Stimulated activated CD8-positive, alpha-beta memory T cell treated with anti-CD3 and anti-CD28 coated beads, Interleukin-12 subunit alpha, Interleukin-12 subunit beta, amount 100 ng/mL, for 24 hours (primary cell): Measurements from ENCODE around the gene METTL21A.

Source experiments
- DNase-seq: peaks from one replicate; pipeline ENCODE4 v3.0.0-alpha.2; 2020; ENCODE audit errors: extremely low read depth

METTL21A gene

DNA sequence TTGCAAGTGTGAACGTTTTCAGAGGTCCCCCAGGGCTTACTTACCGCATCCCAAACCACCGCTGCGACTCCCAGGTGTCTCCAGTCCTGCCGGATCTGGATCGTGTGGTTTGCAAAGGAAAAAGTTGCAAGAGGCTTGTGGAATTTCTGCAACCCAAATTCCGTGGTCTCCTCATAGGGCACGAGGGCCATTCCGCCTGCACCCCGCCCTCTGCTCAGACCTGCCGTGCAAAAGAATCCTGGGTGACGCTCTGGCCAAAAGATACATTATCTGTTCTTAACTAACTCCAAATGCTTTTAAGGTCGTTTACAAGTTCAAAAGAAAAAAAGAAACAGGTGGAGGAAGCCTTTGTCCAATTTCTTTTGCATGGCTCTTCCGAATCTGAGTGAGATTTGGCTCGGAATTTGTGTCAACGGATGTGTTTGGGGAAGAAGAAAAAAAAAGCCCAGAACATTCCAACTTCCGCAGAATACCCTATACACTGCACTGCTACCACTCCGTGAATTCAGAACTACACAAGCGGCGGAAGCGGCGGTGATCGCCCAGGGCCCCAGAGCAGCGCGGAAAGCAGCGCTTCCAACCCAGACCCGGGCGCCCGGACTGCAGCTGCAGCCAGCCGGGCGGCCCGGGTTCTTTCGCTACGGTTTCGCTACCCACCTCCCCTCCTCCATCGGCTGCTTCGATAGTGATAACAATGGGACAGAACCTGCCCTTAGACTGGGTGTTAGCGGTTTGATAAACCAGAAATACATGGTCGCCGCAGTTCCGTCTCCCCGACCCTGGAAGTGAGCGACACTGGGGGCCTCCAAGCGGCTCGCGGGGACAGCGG, 795 bp downstream of the METTL21A start:
- no peak for DNase-seq

DNA sequence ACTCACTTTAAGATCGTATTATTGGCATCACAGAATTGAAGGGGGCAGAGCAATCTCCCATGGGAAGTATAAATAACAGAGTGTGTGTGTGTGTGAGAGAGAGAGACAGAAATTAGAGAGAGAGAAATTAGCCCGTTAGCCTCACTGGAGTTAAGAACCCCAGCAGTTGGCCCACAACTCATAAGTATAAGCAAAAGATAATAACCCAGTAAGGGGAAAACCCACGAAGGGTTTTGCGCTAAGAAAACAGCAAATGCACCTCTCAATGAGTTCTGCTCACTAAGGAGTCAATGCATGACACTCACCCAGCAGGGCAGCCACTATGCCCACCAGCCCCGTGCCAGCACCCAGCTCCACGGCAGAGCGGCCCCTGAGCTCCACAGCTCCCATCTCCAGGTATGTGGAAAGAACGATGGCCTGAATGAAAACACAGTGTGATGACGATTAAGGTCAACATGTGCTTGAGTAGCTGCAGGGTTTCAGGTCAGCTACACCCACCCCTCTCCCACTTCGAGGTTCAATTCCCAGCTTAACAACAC, 3.6 kb downstream of the METTL21A start:
- no peak for DNase-seq

DNA sequence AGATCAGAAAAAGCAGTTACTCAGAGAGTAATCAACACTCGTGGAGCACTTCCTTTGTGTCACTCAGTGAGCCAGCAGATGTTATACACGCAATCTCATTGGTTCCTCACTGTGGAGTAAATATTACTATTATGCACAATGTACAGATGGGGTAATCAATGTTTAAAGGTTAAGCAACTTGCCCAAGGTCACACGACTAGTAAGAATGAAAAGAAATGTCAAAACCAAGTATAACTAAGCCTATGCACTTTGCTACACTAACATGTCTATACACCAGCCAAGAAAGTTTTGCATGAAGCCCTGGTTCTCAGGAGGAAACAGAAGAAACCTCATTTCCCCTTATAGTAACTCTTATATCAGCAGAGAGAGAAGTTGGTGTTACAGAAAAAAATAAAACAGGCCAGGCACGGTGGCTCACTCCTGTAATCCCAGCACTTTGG, 5.4 kb downstream of the METTL21A start:
- no peak for DNase-seq

DNA sequence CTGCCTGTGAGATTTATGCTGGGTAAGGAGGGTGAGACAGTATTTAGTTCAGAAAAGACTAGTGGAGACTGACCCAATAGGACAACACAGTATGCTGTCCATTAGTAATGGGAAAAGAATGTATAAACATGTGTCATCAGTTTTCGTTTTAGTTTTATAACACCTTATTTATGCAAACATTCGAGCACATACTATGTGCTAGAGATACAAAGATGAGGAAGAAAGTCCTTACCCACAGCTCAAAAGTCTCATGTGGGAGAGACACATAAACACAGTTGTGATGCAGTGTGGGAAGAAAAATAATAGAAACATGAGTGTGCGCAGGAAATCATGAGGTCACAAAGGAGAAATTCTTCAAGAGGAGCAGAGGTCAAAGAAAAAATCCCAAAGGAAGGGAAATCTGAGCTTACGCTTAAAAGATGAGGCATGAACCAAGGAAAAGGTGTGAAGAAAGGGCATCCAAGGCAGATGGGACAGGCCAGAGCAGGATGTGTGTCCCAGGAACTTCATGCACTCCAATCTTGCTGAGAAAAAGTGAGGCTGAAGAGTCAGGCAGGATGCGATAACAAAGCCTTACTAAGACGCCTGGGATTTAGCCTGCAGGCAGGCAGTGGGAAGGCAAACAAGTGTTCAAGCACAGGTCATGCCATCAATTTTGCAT, 8.1 kb downstream of the METTL21A start:
- no peak for DNase-seq

DNA sequence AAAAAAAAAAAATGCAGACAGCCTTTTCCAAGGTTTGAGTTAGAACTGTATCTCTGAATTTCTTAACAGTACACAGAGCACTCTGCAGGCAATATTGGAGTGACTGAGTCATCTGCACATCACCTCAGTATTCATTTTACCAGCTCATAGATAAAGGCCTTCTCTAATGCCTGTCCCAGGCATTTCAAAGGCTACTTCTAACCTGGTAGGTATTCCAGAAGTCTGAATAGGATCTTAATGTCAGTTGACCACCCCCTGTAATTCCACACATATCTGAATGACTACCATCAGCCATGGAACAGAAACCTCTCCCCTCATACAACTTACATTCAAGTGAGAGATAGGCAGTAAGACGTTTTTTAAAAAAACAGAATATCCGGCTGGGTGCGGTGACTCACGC, 9.0 kb downstream of the METTL21A start:
- no peak for DNase-seq

DNA sequence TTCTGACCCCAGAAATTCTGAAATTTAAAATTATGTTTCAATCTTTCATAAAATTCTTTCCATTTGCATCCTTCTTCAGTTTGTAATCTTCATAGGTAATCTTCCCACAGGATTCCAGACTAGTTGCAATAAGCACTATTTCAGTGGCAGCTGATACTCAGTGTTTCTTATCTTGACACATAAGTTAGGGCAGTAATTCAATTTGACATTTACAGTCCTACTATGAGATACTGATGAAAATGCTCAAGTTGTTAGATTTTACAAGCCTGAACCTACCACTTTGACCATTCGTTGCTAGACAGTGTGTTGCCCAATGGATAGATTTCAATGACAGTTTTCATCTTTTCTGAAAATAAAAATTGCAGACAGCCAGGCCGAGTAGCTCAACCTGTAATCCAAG, 10.4 kb downstream of the METTL21A start:
- no peak for DNase-seq

DNA sequence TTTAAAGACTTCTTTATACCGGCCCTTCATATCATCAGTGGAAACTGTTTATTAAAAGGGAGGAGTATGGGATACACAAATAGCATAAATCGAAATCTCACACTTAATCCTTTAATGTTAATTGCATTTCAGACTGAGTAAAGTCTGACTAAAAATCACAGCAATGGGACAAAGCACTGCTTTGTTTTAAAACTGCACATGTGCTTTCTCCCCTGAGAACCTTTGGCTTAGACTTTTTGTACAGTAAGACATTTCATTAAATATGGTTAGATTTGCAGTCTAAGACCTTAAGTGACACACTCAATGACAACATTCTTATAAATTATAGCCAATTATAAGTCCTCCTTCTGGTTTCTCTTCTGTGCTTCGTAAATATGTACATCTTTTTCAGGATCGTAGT, 12.5 kb downstream of the METTL21A start:
- no peak for DNase-seq

DNA sequence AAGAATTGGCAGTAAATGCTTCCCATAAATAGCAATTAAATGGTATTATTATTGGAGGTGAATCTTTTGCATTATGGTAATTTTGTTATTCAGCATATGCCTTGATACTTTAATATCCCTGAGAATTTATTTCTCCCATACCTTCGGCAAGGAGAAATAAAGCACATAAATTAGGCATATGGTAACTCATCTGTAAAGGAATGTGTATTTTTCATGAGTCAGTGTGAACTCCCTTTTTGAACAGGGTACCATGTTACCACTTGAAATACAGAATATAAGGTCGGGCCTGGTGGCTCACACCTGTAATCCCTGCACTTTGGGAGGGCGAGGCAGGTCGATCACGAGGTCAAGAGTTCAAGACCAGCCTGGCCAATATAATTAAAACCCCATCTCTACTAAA, 18.4 kb downstream of the METTL21A start:
- DNase-seq, result no peak

DNA sequence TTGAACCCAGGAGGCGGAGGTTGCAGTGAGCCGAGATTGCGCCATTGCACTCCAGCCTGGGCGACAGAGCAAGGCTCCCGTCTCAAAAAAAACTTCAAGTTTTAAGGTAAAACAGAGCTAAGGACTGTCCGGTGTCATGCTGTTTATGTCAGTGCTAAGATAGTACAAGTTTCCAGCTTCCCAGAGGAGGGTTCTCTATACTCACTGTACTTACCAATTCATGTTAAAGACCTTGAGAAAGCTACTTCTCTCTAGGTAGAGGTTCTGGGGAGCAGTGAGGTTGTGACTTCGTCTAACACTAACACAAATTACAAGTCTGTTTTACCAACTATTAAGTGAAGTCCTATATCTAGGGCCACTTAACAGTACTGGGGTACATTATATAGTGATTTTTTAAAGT, 18.8 kb downstream of the METTL21A start:
- no peak for DNase-seq

DNA sequence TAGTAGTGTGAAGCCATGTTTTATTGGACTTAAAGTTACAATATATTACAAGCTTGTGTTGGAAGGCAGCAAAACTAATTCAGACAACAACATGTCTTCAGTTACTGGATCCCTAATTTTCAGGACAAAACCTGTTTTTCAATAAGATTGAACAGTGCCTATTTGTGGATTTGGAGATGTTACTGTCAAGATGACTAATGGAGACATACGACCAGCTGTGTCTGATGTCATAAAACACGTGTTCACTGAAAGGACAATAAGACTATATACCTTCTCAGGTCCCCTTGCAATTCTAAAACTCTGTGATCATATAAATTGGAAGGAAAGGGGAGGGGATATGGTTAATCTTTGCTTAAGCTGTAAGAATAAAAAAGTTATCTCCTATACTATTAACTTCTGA, 21.7 kb downstream of the METTL21A start:
- no peak for DNase-seq

DNA sequence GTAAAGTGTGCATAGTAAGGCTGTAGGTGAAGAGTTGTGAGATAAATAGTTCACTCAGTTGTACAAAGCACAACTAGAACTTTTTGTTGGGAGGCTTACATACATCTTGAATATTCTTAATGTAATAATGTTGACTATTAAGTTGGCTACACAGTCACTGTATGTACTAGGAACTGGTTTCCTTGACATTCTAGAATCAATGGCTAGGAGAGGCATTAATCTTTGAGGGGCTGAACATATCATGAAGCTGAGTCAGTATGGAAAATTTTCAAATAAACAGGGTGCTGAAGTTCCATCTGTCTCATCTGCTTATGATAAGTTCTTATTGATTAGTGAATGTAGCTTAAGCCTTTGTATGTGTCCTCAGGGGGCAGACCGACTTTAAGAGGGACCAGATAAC, 23.4 kb downstream of the METTL21A start:
- DNase-seq, result no peak

DNA sequence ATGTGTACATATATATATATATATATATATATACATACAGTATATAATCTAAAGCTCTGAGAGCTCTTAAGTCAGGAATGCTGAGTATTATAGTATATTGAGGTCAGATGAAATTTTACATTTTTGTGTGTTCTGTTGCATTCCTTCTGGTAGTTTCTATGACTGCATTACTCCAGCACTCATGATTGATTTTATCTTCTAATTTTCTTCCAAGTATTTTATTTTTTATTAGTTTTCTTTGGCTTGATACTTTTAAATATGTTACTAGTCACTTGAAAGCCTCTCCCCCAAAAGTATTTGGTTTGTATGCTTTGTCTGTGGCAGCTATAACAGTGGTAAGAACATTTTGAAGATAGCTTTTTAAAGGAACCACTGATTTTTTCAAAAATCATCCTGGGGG, 25.0 kb downstream of the METTL21A start:
- no peak for DNase-seq

DNA sequence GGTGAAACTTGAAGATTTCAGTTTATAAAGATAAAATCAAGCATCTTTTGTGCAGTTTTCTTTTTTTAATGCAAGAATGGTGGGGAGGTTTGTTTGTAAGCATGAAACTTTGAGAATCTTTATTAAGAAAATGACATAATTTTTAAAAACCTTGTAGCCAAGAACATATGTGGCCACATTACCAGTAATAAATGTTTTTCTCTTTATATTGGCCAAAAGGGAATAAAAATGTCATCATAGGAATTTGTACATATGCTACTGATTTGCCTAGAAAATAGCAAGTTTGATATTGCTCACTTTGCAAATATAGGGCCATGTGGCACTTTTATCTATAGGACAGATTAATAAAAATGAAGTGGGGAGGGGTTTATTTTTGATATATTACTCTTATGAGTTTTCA, 25.6 kb downstream of the METTL21A start:
- DNase-seq, result no peak

DNA sequence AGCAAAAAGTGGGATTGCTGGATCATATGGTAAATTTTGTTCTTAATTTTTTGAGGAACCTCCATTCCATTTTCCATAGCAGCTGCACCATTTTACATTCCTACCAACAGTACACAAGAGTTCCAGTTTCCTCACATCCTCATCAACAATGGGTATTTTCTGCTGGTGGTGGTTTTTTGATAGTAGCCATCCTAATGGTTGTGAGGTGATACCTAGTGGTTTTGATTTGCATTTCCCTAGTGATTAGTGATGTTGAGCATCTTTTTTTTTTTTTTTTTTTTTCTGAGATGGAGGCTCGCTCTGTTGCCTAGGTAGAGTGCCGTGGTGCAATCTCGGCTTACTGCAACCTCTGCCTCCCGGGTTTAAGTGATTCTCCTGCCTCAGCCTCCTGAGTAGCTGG, 30.5 kb downstream of the METTL21A start:
- no peak for DNase-seq

DNA sequence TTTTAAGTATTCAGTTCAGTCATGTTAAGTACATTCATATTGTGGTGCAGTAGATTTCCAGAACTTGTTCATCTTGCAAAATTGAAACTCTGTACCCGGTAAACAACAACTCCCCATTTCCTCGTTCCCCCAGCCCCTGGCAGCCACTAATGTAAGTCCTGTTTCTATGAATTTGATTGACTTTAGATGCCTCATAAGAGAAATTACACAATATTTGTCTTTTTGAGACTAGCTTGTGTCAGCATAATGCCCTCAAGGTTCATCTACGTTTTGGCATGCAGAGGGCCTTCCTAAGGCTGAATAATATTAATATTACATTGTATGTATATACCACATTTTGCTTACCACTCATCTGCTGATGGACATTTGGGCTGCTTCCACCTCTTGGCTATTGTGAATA, 30.9 kb downstream of the METTL21A start:
- no peak for DNase-seq

DNA sequence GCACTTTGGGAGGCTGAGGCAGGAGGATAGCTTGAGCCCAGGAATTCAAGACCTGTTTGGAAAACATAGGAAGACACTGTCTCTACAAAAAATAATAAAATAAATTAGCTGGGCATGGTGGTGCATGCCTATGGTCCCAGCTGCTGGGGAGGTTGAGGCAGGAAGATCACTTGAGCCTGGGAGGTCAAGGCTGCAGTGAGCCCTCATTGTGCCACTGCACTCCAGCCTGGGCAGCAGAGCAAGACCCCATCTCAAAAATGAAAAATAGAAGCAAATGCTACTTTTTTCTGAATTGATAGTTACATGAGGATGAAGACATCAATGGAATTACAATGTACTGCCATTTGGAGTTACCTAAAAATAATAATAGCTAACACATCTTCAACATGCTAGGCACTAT, 31.9 kb downstream of the METTL21A start:
- DNase-seq, result no peak

DNA sequence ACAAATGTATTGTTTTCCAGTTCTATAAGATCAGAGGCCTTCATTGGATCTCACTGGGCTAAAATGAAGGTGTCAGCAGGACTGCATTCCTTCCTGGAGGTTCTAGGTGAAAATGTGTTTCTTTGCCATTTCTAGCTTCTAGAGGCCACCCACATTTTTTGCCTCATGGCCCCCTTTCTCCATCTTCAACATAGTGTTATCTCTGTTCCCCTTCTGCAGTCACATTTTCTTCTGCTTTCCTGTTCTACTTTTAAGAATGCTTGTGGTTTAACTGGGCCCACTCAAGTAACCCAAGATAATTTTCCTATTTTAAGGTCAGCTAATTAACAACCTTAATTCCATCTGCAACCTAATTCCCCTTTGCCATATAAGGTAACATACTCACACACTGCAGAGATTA, 36.1 kb downstream of the METTL21A start:
- DNase-seq, result no peak

DNA sequence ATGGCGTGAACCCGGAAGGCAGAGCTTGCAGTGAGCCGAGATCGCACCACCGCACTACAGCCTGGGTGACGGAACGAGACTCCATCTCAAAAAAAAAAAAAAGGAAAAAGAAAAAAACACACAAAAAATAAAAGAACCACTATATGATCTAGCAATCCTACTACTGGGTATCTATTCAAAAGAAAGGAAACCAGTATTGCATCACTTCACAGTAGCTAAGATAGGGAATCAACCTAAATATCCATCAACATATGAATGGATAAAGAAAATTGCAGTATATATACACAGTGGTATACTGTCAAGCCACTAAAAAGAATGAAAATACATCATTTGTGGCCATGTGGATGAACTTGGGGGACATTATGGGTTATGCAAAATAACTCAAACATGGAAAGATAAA, 37.9 kb downstream of the METTL21A start:
- no peak for DNase-seq

DNA sequence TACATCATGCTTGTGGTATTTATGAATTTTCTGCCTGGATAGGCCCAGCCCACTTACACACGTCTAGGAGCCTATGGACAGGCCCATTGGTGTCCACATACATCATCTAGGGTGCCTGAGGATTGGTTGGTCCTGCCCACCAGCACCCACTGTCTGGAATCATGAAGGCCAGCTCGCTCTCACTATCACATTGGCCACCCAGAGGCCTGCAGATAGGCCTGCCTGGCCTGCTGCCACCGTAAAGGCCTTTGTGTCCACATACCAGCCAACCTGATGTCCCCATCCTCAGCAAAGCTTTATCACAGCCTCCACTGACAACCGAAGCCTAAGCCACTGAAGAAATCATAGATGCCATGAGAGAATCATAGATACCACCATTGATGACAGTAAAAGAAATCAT, 40.2 kb downstream of the METTL21A start:
- DNase-seq, result no peak

DNA sequence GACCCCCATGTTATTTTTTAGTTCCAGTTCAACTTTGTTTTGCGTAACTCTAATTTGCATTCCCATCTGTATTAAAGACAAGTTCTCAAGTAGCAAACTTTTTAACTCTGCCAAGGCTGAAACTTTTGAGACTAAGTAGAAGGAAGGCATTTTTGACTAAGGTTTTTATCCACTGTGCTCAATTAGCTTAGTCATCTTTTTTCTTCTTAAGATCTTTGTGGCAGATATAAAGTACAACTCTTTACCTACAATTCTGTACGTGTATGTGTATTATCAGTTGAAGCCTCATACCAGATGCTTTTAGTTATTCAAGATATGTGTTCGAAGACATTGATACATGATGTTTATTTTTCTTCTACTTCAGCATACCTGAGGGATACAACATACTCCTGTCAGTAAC, 53.8 kb downstream of the METTL21A start:
- no peak for DNase-seq

DNA sequence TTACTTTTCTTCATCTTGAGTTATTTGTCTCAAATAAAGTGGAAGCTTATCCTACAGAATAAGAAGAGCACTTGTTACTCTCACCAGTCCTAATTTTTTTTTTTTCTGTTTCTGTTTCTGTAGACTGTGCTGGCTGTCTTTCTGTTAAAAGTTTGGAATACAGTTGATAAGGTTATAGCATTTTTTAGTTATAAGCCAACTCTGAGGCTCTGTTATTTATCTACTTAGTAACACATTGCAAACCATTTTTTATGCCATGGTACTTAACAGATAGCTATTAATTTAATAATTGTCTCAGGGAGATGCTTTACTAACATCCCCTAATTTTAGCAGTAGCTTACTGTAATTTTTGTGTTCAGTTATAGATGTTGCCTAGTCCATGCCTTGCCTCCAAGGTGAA, 57.5 kb downstream of the METTL21A start:
- DNase-seq, result no peak

DNA sequence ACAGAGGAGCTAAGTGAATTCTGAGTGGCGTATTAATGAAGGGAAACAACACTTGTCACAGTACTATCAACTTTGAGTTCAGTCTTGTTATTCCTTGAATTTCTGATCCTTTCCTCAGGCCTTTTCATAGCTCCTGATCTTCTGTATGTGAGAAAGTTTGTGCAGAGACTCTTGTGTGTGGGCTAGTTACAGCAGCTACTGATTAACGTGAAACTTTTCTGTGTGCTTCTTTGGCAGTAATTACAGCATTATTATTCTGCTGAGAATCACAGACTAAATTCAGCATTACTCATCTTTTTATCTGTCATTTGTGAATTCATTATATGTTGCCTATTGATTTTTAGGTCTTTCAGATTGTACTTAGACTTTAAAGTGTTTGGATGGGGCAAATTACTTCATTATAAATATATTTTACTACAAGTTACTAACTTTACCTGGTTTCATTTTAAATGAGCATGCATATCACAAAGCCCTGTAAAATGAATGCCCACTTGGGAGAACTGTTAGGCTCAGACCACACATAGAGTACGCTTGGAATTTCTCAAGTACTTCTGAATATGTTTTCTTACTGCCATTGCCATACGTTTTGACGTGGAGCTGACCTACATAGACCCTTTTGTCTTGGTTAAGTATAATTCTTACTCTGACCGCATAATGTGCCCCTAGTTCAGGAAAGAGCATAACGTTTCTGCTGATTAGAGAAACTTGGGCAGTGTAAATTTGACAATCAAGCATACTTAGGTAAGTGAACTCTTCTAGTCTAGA, 59.3 kb downstream of the METTL21A start:
- DNase-seq, result no peak
